C1 segment of cervical spinal cord (tissue), 14 donors: ENCODE measurements around the gene IFITM2.
A peak's percentile ranks its signal among the peaks of the same experiment; 100 is the strongest.

Experiments used
- DNase-seq, 14 donors: peaks; one replicate each; lab custom pipeline; 2025; lab: John Stamatoyannopoulos, UW

Gene IFITM2

DNA sequence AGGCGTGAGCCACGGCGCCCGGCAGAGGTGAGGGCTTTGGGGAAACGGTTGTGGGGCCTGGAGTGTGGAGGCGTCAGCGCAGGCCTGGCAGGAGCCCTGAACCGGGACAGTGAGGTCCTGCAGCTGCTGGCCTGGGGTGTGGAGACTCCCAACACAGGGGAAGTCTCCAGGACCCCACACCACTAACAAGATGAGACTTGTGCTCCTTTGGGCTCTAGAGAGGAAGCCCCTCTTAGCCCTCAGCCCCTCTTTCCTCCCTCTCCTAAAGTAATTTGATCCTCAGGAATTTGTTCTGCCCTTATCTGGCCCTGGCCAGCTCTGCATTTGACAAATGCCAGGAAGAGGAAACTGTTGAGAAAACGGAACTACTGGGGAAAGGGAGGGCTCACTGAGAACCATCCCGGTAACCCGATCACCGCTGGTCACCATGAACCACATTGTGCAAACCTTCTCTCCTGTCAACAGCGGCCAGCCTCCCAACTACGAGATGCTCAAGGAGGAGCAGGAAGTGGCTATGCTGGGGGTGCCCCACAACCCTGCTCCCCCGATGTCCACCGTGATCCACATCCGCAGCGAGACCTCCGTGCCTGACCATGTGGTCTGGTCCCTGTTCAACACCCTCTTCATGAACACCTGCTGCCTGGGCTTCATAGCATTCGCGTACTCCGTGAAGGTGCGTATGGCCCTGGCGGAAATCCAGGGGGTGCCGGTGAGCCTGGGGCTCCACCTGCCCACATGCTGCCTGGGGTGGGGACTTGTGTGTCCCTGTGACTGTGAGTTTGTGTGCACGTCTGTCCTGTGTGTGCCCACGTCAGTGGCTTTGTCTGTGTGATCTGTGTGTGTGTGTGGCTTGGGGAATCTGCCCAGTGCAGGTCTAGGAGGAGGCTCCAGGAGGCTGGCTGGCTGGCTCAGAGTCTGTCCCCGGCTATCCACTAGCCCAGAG is at the start of gene IFITM2:
IFITM2 (plus strand) TSS at position 51 of the 943 bp plus-strand sequence; CDS start at position 428, 377 bp downstream.
- DNase-seq: peak in 3 of 14 donors; percentile 15 to 52 (median 27)

DNA sequence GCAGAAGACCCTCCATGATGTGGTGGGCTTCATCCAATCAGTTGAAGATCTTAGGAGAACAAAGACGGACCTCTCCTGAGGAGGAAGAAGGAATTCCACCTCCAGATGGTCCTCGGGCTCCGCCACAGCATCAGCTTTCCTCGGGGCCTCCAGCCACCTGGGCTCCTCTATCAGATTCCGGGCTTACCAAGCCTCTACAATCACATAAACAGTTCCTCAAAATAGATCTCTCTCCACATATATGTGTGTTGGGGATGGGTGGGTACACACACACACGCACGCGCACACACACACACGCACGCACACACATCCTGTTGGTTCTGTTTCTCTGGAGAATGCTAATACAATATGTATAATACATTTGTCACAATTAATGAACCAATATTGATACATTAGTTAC is 48.2 kb upstream of the IFITM2 start:
- no peak for DNase-seq

DNA sequence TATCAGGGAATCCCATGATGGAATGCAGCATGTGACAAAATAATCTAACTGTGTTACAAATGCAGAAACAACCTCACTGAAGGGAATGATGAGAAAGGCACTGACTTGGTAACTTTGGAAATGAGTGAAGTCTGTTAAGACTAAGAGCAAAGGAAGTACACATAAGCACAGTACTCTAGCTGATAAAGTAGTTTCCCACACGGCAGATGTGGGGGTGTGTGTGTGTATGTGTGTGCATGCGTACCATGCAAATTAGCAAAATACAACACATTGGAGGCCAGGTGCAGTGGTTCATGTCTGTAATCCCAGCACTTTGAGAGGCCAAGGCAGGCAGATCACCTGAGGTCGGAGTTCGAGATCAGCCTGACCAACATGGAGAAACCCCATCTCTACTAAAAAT is 46.0 kb upstream of the IFITM2 start:
- no peak for DNase-seq

DNA sequence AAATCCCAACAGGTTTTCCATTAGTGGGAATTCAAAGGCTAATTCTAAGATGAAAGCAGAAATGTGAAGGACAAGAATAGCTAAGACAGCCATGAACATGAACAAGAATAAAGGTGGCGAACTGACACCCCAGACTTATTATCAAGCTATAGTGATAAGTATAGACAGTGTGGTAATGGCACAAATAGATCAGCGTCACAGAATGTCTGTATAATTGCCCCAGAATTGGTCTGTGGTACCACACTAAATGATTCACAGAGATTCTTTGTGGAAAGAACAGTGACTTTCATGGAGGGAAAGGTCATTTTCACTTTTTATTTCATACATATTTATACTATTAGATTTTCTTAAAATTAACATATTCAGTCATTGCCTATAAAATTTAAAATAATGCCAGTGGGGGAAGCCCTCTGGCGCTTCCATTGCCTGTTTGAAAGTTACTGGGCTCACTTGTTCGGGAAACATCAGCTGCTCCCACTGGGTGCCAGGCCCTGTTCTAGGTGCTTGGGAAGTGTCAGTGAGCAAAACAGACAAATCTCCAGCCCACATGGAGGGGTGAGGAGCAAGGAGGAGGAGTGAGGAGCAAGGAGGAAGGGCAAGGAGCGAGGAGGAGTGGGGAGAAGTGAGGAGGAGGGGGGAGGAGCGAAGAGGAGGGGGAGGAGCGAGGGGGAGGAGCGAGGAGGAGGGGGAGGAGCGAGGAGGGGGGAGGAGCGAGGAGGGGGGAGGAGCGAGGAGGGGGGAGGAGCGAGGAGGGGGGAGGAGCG is 40.8 kb upstream of the IFITM2 start:
- no peak for DNase-seq

DNA sequence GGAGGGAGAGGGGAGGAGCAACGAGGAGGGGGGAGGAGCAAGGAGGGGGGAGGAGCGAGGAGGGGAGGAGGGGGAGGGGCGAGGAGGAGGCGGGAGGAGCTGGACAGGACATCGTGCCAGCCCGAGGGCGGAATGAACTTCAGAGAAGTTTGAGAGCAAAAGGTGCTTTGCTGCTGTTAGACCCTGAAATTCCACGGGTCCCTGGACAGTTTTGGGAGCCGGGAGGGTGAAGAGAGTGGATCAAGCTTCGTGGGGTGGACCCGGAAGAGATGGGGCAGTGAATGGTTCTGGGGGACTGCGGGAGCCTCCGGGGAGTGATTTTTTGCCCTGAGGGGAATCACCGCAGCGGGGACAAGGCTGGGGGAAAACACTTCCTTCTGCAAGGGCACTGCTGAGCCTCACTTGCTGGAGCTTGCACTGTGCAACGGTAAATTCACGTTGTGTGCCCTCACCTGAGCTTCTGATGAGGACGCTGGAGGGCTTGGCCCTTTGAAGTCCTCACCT is 40.1 kb upstream of the IFITM2 start:
- peak in 1 of 14 donors; percentile 9 for DNase-seq

DNA sequence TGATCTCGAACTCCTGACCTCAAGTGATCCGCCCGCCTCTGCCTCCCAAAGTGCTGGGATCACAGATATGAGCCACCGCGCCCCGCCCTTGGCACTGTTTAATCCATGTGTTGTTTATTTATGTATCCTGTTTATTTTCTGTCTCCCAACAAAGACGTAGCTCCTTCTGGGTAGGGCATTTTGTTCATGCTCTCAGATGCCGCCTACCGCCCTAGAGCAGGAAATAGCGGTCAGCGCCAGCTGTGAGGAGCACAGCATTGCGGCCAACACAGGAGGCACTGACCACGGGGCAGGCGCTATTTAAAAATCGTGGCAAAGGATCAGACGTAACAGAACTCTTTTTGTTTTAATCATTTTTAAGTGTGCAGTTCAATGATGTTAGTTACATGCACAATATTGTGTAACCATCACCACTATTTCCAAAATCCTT is 38.9 kb upstream of the IFITM2 start:
- DNase-seq: peak in 2 of 14 donors; percentile 23 to 29

DNA sequence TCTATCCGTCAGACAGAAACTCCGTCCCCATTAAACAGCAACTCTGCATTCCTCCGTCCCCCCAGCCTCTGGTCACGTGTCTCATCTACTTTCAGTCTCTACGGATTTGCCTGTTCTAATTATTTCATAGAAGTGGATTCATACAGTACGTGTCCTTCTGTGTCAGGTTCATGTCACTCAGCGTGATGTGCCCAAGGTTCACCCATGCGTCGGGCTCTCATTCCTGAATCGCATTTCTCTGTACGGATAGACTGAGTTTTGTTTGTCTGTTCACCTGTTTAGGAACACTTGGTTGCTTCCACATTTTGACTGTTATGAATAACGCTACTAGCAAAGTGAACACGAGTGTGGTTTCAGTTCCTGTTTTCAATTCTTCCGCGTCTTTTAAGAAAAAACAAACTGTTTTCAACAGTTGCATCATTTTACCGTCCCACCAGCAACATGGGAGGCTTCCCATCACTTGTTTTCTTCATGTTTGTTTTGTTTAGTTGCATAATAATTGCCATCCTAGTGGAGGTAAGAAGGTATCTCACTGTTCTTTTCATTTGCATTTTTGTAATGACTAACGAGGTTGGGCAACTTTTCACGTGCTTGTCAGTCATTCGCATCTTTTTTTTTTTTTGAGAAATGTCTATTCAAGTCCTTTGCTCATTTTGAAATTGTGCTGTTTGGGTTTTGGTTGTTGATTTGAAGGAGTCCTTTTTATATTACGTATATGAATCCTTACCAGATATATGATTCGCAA is 38.3 kb upstream of the IFITM2 start:
- no peak for DNase-seq

DNA sequence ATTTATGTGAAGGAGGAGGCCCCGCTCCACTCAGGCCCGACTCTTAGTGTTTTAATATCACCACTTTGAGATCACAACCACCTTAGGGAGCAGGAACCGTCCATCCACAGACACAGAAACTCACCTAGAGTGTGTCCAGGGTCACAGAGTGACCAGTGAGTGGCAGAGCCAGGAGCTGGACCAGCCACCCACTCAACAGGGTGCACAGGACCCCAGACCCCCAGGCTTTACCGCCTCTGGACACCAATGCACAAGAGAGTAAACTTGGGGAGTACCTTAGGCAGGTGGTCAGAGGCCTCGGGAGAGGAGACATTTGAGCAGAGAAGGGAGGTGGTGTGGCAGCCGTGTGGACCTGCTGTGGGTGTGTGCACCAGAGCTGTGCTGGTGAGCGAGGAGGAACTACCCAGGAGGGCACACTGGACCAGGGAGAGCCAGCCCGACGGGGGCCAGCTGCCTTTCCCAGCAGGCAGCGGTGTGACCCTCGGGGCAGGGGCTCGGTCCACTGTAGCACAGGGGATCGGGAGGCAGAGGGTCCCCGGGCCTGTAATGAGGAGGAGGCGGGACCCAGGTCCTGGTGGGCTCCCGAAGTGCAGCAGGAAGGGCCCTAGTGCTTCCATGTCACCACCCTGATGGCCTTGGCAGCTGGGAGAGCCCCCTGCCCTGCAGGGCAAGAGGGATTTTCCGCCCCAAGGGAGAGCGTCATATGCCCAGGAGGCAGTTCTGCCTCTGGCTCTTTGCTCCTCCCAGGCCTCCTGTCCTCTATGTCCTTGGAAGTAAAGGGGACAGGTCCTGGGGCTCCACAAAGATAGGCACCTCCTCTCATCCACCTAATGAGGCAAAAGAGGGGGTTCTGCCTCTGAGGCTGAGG is 36.9 kb upstream of the IFITM2 start:
- DNase-seq: no peak

DNA sequence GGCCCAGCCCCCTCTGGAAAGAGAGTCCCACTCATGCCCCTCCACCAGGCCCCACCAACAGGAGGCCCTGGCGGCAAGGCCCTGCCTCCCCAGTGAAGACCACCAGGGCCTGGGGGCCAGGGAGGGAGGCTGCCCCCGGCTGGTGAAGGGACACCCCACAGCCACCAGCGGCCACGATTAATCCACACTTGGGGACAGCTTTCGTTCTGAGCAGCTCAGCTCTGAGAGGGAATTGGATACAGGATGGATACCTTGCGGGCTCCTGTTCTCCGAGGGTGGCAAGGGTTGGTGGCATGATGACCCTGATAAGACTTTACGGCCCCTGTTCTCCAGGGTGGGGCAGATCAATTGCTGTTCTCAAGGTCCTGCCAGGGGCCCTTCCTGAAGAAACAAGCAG is 36.3 kb upstream of the IFITM2 start:
- DNase-seq: no peak

DNA sequence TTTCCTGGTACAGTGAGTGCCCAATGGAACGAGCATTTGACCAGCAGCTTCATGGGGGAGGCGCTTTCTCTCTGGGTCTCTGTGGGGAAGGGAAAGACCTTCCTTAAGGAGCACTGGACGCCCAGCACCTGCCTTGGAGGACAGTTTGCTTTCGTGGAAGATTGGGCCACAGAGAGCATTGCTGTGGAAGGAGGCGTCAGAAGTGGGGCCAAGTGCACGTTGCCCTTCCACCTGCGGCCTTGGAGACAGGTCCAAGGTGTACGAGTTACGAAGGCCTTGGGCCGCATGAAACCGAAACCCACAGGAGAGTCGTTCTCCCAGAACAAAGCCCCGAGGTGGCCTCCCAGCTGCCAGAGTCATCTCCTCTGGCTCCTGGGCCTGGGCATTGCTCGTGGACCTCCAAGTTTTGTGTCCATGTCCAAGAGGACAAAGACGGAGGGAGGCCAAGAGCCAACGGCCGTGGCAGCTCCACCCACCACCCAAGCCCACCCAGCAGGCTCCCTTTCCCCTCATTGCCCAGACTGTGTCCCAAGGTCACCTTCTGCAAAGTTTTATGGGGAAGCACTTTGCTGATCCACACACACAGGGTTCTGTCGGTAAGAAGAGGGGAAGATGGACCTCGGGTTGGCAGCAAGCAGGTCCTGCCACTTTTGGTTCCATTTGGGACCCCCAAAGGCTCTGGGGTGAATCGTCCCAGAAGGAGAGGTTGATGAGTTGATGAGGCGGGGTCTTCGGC is 35.3 kb upstream of the IFITM2 start:
- no peak for DNase-seq

DNA sequence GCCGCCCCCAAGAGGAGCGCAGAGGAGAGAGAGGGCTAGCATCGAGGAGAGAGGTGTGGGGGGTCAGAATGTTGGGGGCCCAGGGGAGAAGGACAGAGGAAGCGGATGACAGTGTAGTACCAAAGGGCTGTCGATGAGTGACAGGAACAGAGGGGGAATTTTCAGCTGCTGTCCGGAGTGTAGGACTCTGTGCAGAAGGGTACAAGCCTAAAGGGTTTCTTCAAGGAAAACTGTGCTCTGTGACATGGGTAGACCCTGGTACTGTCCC is 34.8 kb upstream of the IFITM2 start:
- no peak for DNase-seq

DNA sequence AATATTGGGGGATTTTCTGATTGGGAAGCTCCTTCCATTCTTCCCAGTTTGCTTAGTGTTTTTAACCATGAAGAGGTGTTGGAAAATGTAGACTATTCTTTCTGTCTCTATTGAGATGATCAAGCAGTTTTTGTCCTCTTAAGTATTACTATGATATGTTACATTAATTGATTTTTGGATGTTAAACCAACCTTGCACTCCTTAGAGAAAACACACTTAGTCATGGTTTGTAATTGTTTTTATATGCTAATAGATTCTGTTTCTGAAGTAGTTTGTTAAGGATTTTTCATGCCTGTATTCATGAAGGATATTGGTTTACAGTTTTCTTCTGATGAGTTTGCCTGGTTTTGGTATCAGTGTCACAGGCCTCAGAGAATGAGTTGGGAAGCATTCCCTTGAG is 31.4 kb upstream of the IFITM2 start:
- no peak for DNase-seq

DNA sequence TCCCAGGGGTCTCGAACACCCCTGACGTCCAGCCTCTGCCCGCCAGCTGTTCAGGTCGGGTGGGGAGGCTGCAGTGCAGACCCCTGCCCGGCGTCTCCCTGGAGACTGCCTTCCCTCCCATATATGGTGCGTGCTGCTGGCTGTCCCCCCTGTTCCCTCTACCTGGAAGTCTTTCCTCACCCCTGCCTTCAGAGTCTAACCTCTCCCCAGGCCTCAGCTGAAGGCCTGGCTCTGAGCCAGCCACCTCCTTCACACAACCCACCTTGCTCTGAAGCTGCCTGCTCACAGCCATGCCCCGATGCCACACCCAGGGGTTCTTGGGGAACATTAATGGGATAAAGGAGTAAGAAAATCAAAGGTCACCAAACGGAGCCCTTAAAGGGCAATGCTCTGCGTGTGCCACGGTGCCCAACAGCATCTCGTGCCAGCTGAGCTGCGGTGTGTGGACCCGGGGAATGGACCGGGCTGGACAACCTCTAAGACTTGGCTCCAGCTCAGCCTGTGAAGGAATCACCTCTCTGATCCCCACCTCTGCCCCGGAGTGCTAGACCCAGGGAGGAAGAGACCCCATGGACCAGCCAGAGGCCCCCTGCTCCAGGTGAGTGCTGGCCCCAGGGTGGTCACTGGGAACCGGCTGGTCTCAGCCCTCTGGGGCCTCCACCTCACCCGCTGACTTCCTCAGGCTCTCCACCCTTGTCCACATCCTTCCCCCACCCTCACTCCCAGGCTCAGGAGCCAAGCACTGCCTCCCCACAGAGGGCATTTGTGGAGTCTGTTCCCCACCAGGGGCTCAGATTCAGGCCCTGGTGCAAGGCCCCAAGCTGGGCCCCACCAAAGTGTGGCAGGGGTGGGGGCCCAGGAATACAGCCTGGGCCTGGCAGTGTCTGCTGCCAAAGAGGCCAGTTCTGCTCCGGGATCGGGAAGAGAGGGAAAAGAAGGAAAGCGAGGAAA is 29.3 kb upstream of the IFITM2 start, which contains the start of gene NLRP6:
NLRP6 (plus strand) TSS at position 407 of the 951 bp plus-strand sequence; CDS start at position 570, 163 bp downstream.
- no peak for DNase-seq

DNA sequence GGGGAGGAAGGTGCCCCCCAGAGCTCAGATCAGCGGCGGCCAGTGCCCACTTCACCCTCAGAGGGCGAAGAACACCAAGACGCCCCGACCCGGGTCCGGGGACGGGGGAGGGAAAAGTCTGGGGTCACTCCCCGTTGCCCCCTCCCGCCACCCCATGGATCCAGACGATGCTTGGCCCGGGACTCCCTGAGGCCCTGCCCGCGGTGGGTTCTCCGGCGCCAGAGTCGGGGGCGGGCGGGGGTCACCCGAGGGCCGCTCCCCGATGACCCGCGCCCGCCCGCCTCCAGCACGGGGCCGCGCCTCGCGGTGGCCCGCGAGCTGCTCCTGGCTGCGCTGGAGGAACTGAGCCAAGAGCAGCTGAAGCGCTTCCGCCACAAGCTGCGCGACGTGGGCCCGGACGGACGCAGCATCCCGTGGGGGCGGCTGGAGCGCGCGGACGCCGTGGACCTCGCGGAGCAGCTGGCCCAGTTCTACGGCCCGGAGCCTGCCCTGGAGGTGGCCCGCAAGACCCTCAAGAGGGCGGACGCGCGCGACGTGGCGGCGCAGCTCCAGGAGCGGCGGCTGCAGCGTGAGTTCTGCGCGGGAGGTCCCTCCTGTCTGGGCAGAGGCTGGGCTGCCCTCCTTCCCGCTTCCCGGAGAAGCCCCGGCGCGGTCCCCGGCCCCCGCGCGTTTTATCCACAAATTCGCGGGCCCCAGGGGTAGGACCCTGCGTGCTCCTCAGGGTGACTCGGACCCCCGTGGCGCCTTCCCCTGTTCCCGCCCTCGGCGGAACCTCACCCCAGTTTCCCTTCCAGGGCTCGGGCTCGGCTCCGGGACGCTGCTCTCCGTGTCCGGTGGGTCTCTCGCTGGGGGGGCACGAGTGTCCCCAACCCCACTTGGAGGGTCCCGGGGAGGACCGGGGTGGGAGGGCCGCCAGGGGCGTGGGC is 28.3 kb upstream of the IFITM2 start:
- DNase-seq: no peak

DNA sequence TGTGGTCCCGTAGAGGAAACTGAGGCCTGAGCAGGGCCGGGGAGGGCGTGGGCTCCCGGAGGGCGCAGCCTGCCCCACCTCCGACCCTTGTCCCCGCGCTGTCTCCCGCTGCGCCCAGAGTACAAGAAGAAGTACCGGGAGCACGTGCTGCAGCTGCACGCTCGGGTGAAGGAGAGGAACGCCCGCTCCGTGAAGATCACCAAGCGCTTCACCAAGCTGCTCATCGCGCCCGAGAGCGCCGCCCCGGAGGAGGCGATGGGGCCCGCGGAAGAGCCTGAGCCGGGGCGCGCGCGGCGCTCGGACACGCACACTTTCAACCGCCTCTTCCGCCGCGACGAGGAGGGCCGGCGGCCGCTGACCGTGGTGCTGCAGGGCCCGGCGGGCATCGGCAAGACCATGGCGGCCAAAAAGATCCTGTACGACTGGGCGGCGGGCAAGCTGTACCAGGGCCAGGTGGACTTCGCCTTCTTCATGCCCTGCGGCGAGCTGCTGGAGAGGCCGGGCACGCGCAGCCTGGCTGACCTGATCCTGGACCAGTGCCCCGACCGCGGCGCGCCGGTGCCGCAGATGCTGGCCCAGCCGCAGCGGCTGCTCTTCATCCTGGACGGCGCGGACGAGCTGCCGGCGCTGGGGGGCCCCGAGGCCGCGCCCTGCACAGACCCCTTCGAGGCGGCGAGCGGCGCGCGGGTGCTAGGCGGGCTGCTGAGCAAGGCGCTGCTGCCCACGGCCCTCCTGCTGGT is 27.5 kb upstream of the IFITM2 start:
- no peak for DNase-seq

DNA sequence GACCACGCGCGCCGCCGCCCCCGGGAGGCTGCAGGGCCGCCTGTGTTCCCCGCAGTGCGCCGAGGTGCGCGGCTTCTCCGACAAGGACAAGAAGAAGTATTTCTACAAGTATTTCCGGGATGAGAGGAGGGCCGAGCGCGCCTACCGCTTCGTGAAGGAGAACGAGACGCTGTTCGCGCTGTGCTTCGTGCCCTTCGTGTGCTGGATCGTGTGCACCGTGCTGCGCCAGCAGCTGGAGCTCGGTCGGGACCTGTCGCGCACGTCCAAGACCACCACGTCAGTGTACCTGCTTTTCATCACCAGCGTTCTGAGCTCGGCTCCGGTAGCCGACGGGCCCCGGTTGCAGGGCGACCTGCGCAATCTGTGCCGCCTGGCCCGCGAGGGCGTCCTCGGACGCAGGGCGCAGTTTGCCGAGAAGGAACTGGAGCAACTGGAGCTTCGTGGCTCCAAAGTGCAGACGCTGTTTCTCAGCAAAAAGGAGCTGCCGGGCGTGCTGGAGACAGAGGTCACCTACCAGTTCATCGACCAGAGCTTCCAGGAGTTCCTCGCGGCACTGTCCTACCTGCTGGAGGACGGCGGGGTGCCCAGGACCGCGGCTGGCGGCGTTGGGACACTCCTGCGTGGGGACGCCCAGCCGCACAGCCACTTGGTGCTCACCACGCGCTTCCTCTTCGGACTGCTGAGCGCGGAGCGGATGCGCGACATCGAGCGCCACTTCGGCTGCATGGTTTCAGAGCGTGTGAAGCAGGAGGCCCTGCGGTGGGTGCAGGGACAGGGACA is 26.7 kb upstream of the IFITM2 start:
- no peak for DNase-seq
